Kidney (tissue), 14 donors: ENCODE data around the gene JDP2. TPM values are rescaled to one million over a fixed set of nuclear protein-coding genes. Genes with fewer than 3 reads are reported as not detected.

Experiments
- DNase-seq, 5 donors: peaks; one replicate each; pipeline ENCODE4 v3.0.0-alpha.2; 2013 to 2020
- FAIRE-seq: peaks from 2 replicates; lab custom pipeline; 2012; peaks lifted over from hg19 to GRCh38; lab: Jason Lieb, UNC
- H3K27ac ChIP-seq, 2 donors: one replicate each; pipeline ENCODE4 v1.7.0; 2013; ENCODE audit warnings: low read depth in 2 of 2, low read length in 2 of 2, inconsistent platforms in 1 of 2
- H3K27me3 ChIP-seq: one replicate; pipeline ENCODE4 v1.7.1; 2013; ENCODE audit warnings: low read length, inconsistent platforms; ENCODE audit not compliant: control insufficient read depth, insufficient read depth
- H3K36me3 ChIP-seq, 3 donors: one replicate each; pipeline versions ENCODE4 v1.7.0 to v1.7.1; 2013; ENCODE audit warnings: low read length in 3 of 3, control low read depth in 1 of 3, inconsistent platforms in 1 of 3; ENCODE audit not compliant: insufficient read depth in 3 of 3, control insufficient read depth in 2 of 3
- H3K4me1 ChIP-seq, 3 donors: one replicate each; pipeline versions ENCODE4 v1.7.0 to v1.7.1; 2013; ENCODE audit warnings: low read length in 3 of 3, inconsistent platforms in 1 of 3, low read depth in 1 of 3; ENCODE audit not compliant: control insufficient read depth in 2 of 3, insufficient read depth in 2 of 3
- H3K4me3 ChIP-seq, 3 donors: one replicate each; pipeline versions ENCODE4 v1.7.0 to v1.8.1; 2013; ENCODE audit warnings: low read length in 3 of 3, control low read depth in 1 of 3, inconsistent platforms in 1 of 3
- H3K9ac ChIP-seq, 3 donors: one replicate each; pipeline versions ENCODE4 v1.7.0 to v1.7.1; 2013; ENCODE audit warnings: low read length in 3 of 3, control low read depth in 1 of 3, inconsistent platforms in 1 of 3
- H3K9me3 ChIP-seq, 3 donors: one replicate each; pipeline versions ENCODE4 v1.7.0 to v1.7.1; 2013; ENCODE audit warnings: low read length in 3 of 3, control low read depth in 1 of 3, inconsistent platforms in 1 of 3; ENCODE audit not compliant: control insufficient read depth in 2 of 3, insufficient read depth in 1 of 3
- intact Hi-C: fragments of 100-400 bp; cut with DNase I; formaldehyde crosslinking; loops from one replicate; pipeline ENCODE4 v1.11.1; 2022
- polyA plus RNA-seq: library from polyadenylated mRNA; stranded (reverse); fragments of 350-450 nt; fragmentation: Illumina TruSeq; extraction: RNeasy Lipid Tissue Mini Kit (QIAGEN cat#74804); gene quantifications from one replicate; pipeline ENCODE4 v1.2.3, GENCODE V29; 2014; ENCODE audit warnings: low read depth, low replicate concordance; ENCODE audit not compliant: insufficient read depth
- total RNA-seq: library from RNA; stranded (reverse); fragmentation: NEBNext Ultra II Directional; extraction: Animal tissue kit (Norgen Biotek cat#: 25700); gene quantifications from one replicate; pipeline ENCODE4 v1.2.1, GENCODE V29; 2021
- TF ChIP-seq, protein P1 (sequence below): IDR thresholded peaks from 3 replicates; pipeline ENCODE4 v1.5.1; 2012; ENCODE audit warnings: mild to moderate bottlenecking, moderate library complexity, borderline replicate concordance; ENCODE audit not compliant: insufficient read depth; ENCODE audit errors: extremely low read depth
- donor health status: control.
- donor health status: control.
- donor health status: control.
- donor health status: control.
- donor health status: control.
- donor health status: DM: yes; HTN: yes; CAD: no.
- donor health status: Normal renal cell carcinoma (clear cell type).

JDP2 gene
- total and polyA plus RNA-seq, 2 donors from 2014 or later, result 20.1 to 33.4 TPM

- TF ChIP-seq, protein P1, sequence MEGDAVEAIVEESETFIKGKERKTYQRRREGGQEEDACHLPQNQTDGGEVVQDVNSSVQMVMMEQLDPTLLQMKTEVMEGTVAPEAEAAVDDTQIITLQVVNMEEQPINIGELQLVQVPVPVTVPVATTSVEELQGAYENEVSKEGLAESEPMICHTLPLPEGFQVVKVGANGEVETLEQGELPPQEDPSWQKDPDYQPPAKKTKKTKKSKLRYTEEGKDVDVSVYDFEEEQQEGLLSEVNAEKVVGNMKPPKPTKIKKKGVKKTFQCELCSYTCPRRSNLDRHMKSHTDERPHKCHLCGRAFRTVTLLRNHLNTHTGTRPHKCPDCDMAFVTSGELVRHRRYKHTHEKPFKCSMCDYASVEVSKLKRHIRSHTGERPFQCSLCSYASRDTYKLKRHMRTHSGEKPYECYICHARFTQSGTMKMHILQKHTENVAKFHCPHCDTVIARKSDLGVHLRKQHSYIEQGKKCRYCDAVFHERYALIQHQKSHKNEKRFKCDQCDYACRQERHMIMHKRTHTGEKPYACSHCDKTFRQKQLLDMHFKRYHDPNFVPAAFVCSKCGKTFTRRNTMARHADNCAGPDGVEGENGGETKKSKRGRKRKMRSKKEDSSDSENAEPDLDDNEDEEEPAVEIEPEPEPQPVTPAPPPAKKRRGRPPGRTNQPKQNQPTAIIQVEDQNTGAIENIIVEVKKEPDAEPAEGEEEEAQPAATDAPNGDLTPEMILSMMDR, result no peak
- Histone ChIP-seq H3K9me3 (peaks cover 0 to 3% (median 0%) of the 10 kb centered on the region in 3 donors), H3K9ac (no peak overlapping the region), H3K4me3 (no peak overlapping the region), H3K4me1 (peaks cover 0 to 3% (median 0%) of the 10 kb centered on the region in 3 donors), H3K36me3 (no peaks in the 10 kb centered on the region), H3K27ac (no peak overlapping the region), H3K27me3 (no peaks in the 10 kb centered on the region)
- intact Hi-C loops, result no loop called here
- no peak for FAIRE-seq
- DNase-seq, result no peak
Measured at GRCh38 chr14:75409316-75410205, 18.3 kb upstream of the JDP2 start.

GRCh38 chr14:75411214-75411540, 16.6 kb upstream of the JDP2 start:
- H3K9ac ChIP-seq, result no peak overlapping the region
- DNase-seq, result peak in 2 of 5 donors; percentile 17 to 37
- H3K27ac ChIP-seq, result no peak overlapping the region
- H3K27me3 ChIP-seq, result no peaks in the 10 kb centered on the region
- H3K4me3 ChIP-seq, result no peak overlapping the region
- intact Hi-C loops, result no loop called here
- H3K4me1 ChIP-seq, result peaks cover 0 to 3% (median 0%) of the 10 kb centered on the region in 3 donors
- FAIRE-seq, result no peak
- H3K36me3 ChIP-seq, result no peaks in the 10 kb centered on the region
- peaks cover 0 to 3% (median 0%) of the 10 kb centered on the region in 3 donors for H3K9me3 ChIP-seq
- TF ChIP-seq, protein P1, result no peak

GRCh38 chr14:75413013-75413412, 14.8 kb upstream of the JDP2 start:
- no peak overlapping the region for H3K4me3 ChIP-seq
- no peak for DNase-seq
- no peaks in the 10 kb centered on the region for H3K27me3 ChIP-seq
- H3K36me3 ChIP-seq, result no peaks in the 10 kb centered on the region
- peaks cover 0 to 3% (median 0%) of the 10 kb centered on the region in 3 donors for H3K4me1 ChIP-seq
- peaks cover 0 to 3% (median 0%) of the 10 kb centered on the region in 3 donors for H3K9me3 ChIP-seq
- intact Hi-C loops, result no loop called here
- TF ChIP-seq, protein P1, result no peak
- no peak overlapping the region for H3K9ac ChIP-seq
- H3K27ac ChIP-seq, result no peak overlapping the region
- FAIRE-seq, result no peak
